Naive thymus-derived CD4-positive, alpha-beta T cell (primary cell): ENCODE results near the gene ALDH2. TPM values are rescaled to one million over a fixed set of nuclear protein-coding genes. Genes with fewer than 3 reads are reported as not detected.
A peak's percentile ranks its signal among the peaks of the same experiment; 100 is the strongest.

ENCODE experiments used
- ATAC-seq: fragments of 150-1000 bp; cut with Tn5 transposase; 2 replicates; pipeline ENCODE4 v1.10.0; 2021; ENCODE audit warnings: mild to moderate bottlenecking, moderate library complexity
- CTCF ChIA-PET: fragments of 350-600 bp; sonication (Branson Sonifier 250); formaldehyde crosslinking; loops from one replicate; lab custom pipeline; 2021; ENCODE audit warnings: antibody characterized with exemption; lab: Charles Lee
- POLR2A ChIA-PET: fragments of 350-600 bp; sonication (Branson Sonifier 250); formaldehyde crosslinking; loops from one replicate; lab custom pipeline; 2021; ENCODE audit warnings: antibody characterized with exemption, inconsistent platforms; lab: Charles Lee
- DNase-seq, 9 donors: peaks; one replicate each; pipeline versions ENCODE4 v3.0.0 to v3.0.0-alpha.2; 2020 to 2022; ENCODE audit warnings: mixed read lengths in 1 of 9
- H3K27ac ChIP-seq: one replicate; pipeline ENCODE4 v1.7.0; 2013; ENCODE audit warnings: mild to moderate bottlenecking, low read depth, low read length, moderate library complexity
- H3K27me3 ChIP-seq, 2 donors: one replicate each; pipeline ENCODE4 v1.7.0; 2013; ENCODE audit warnings: low read length in 2 of 2, mild to moderate bottlenecking in 2 of 2, moderate library complexity in 2 of 2; ENCODE audit not compliant: control insufficient read depth in 2 of 2, insufficient read depth in 2 of 2
- H3K36me3 ChIP-seq, 3 experiments: 1 replicate in 2 of 3; 2 replicates in 1 of 3; pipeline ENCODE4 v1.7.0; 2013; ENCODE audit warnings: low read length in 3 of 3, mild to moderate bottlenecking in 3 of 3, moderate library complexity in 1 of 3; ENCODE audit not compliant: insufficient read depth in 3 of 3, control insufficient read depth in 2 of 3
- H3K4me1 ChIP-seq, 2 donors: one replicate each; pipeline ENCODE4 v1.7.0; 2013; ENCODE audit warnings: low read length in 2 of 2, mild to moderate bottlenecking in 2 of 2, moderate library complexity in 1 of 2; ENCODE audit not compliant: control insufficient read depth in 2 of 2, insufficient read depth in 2 of 2
- H3K4me3 ChIP-seq: 2 replicates; pipeline ENCODE4 v1.7.0; 2013; ENCODE audit warnings: mild to moderate bottlenecking, low read length
- H3K9me3 ChIP-seq, 3 experiments: 1 replicate in 2 of 3; 2 replicates in 1 of 3; pipeline ENCODE4 v1.7.0; 2013; ENCODE audit warnings: low read length in 3 of 3; ENCODE audit not compliant: control insufficient read depth in 2 of 3
- H3K27ac Mint-ChIP-seq, 9 donors: one replicate each; pipeline ENCODE4 v1.8.0; 2020 to 2022; ENCODE audit warnings: mixed read lengths in 9 of 9, mild to moderate bottlenecking in 8 of 9, moderate library complexity in 5 of 9, inconsistent platforms in 2 of 9
- H3K27me3 Mint-ChIP-seq, 5 donors: one replicate each; pipeline ENCODE4 v1.8.0; 2021 to 2022; ENCODE audit warnings: mixed read lengths in 5 of 5, mild to moderate bottlenecking in 1 of 5
- H3K36me3 Mint-ChIP-seq, 5 donors: one replicate each; pipeline ENCODE4 v1.8.0; 2020 to 2022; ENCODE audit warnings: mixed read lengths in 5 of 5, mild to moderate bottlenecking in 3 of 5, inconsistent platforms in 1 of 5
- H3K4me1 Mint-ChIP-seq, 7 donors: one replicate each; pipeline ENCODE4 v1.8.0; 2020 to 2022; ENCODE audit warnings: mixed read lengths in 7 of 7, mild to moderate bottlenecking in 3 of 7, inconsistent platforms in 1 of 7
- H3K4me3 Mint-ChIP-seq, 10 donors: one replicate each; pipeline ENCODE4 v1.8.0; 2020 to 2022; ENCODE audit warnings: mild to moderate bottlenecking in 10 of 10, mixed read lengths in 10 of 10, moderate library complexity in 6 of 10, inconsistent platforms in 2 of 10
- H3K9me3 Mint-ChIP-seq, 11 donors: one replicate each; pipeline ENCODE4 v1.8.0; 2020 to 2022; ENCODE audit warnings: mixed read lengths in 11 of 11, mild to moderate bottlenecking in 4 of 11, inconsistent platforms in 1 of 11, moderate library complexity in 1 of 11
- intact Hi-C, 2 donors: fragments of 100-400 bp; cut with micrococcal nuclease; formaldehyde crosslinking; loops; one replicate each; pipeline ENCODE4 v1.15.1; 2023
- polyA plus RNA-seq, 2 donors: library from polyadenylated mRNA; unstranded; fragments of 300-500 nt; fragmentation: Illumina TruSeq; gene quantifications; one replicate each; pipeline ENCODE4 v1.2.3, GENCODE V29; 2021
- total RNA-seq, 6 experiments: library from RNA in 5 of 6; stranded (reverse) in 5 of 6; gene quantifications; 1 replicate in 5 of 6; 2 replicates in 1 of 6; pipeline ENCODE4 v1.2.3 and lab custom pipeline; 2021 to 2026

The ALDH2 gene
- total and polyA plus RNA-seq, 7 experiments from 2014 or later: 0.46 to 69.3 (median 3.3) TPM

DNA sequence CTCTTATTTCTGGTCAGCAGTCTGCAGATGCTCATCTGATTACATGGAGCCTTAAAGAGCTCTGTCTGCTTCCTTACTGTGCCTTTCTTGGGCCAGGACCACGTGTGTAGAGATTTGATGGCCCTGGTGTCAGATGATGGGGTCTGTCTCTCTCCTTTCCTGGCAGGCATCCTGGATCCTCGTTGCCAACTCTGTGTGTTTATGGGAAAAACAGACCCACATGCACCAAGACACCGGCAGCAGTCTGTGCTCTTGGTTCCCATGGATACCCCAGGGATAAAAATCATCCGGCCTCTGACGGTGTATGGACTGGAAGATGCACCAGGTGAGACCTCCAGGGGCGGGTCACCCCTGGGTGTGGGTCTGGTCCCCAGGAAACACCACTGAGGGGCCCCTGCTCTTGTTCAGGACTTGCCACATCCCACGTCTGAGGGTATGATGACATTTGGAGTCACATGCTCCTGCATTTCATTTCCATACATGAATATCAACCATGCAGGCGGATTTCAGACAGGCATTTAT is 18.5 kb upstream of the ALDH2 start:
- peaks cover 0 to 65% (median 9%) of the 10 kb centered on the region in 3 experiments for H3K36me3 ChIP-seq
- no peaks in the 10 kb centered on the region for H3K4me1 Mint-ChIP-seq

DNA sequence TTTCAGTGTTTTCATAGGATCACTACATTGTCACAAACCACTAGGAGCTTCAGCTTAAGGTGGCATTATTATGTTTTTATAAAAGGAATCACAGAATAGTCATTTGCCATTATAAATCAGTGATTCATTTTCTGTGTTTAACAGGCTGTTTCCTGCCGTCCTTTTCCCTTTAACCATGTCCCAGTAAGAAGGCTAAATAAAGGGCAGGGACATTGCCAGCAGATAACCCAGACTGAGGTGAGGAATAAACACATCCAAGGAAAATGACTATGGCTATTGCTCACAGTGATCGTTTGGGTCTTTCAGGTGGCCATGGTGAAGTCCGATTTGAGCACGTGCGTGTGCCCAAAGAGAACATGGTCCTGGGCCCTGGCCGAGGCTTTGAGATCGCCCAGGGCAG is 17.9 kb upstream of the ALDH2 start:
- Mint-ChIP-seq H3K9me3 (no peaks in the 10 kb centered on the region), H3K4me3 (no peak overlapping the region), H3K27ac (no peak overlapping the region), H3K27me3 (no peaks in the 10 kb centered on the region), H3K36me3 (peaks cover 8 to 42% (median 17%) of the 10 kb centered on the region in 5 donors), H3K4me1 (no peaks in the 10 kb centered on the region)
- ATAC-seq (no peak), DNase-seq (no peak)
- Histone ChIP-seq H3K4me1 (no peaks in the 10 kb centered on the region), H3K4me3 (no peak overlapping the region), H3K27ac (no peak overlapping the region), H3K9me3 (no peaks in the 10 kb centered on the region), H3K27me3 (no peaks in the 10 kb centered on the region), H3K36me3 (peaks cover 0 to 71% (median 9%) of the 10 kb centered on the region in 3 experiments)
- CTCF ChIA-PET: no interaction called here
- intact Hi-C loops: no loop called here
- POLR2A ChIA-PET: no interaction called here

More for the DNA sequence above, 18.5 kb upstream of the ALDH2 start:
- Histone ChIP-seq H3K4me3 (no peak overlapping the region), H3K27me3 (no peaks in the 10 kb centered on the region), H3K4me1 (no peaks in the 10 kb centered on the region), H3K9me3 (no peaks in the 10 kb centered on the region), H3K27ac (no peak overlapping the region)
- intact Hi-C loops: no loop called here
- CTCF ChIA-PET: no interaction called here
- no peaks in the 10 kb centered on the region for H3K9me3 Mint-ChIP-seq
- POLR2A ChIA-PET: no interaction called here
- H3K27me3 Mint-ChIP-seq: no peaks in the 10 kb centered on the region
- no peak overlapping the region for H3K4me3 Mint-ChIP-seq
- H3K27ac Mint-ChIP-seq: no peak overlapping the region
- peaks cover 8 to 42% (median 19%) of the 10 kb centered on the region in 5 donors for H3K36me3 Mint-ChIP-seq
- DNase-seq (no peak), ATAC-seq (no peak)

- H3K9me3 ChIP-seq: no peaks in the 10 kb centered on the region
- CTCF ChIA-PET: no interaction called here
- H3K4me1 ChIP-seq: no peaks in the 10 kb centered on the region
- no peak overlapping the region for H3K4me3 Mint-ChIP-seq
- no peak overlapping the region for H3K27ac ChIP-seq
- H3K27me3 ChIP-seq: no peaks in the 10 kb centered on the region
- no peak overlapping the region for H3K27ac Mint-ChIP-seq
- ATAC-seq (no peak), DNase-seq (no peak)
- H3K9me3 Mint-ChIP-seq: no peaks in the 10 kb centered on the region
- peaks cover 8 to 38% (median 14%) of the 10 kb centered on the region in 5 donors for H3K36me3 Mint-ChIP-seq
- H3K4me1 Mint-ChIP-seq: no peaks in the 10 kb centered on the region
- POLR2A ChIA-PET: no interaction called here
- H3K36me3 ChIP-seq: peaks cover 0 to 71% (median 9%) of the 10 kb centered on the region in 3 experiments
- H3K27me3 Mint-ChIP-seq: no peaks in the 10 kb centered on the region
- no peak overlapping the region for H3K4me3 ChIP-seq
- intact Hi-C loops: no loop called here
These were observed 17.3 kb upstream of the ALDH2 start for GRCh38 chr12:111749391-111749790.

DNA sequence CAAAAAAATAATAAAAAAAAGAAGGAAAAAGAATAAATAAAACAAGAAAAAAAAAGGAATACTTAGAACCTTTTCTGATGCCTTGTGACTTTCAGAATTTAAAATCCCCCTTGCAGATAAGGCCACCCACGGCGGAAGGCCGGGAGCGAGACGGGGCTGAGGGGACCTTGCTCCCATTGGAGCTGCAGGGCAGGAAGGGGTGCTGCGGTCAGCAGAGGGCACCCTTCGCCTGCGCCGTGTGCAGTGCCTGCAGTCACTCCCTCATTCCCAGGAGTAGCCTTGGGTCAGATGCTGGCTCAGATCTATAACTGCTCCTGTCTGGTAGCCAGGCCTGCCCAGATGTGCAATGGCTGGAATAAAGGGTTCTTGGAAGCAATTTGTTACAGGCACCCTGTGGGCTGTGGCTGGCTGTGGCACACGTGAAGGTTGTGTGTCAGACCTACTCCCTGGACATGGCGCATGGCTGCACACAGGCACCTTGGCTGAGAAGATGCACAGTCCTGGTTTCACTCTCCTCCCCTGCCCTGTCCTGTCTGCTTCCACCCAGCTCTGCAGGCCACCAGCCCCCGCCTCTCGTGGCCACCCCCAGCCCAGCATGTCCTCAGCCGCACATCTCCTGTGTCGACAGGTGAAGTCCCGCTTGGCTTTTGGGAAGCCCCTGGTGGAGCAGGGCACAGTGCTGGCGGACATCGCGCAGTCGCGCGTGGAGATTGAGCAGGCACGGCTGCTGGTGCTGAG is 13.4 kb upstream of the ALDH2 start:
- Histone ChIP-seq H3K27ac (no peak overlapping the region), H3K27me3 (no peaks in the 10 kb centered on the region), H3K9me3 (no peaks in the 10 kb centered on the region), H3K4me1 (no peaks in the 10 kb centered on the region), H3K4me3 (no peak overlapping the region), H3K36me3 (peaks cover 0 to 56% (median 0%) of the 10 kb centered on the region in 3 experiments)
- Mint-ChIP-seq H3K27me3 (no peaks in the 10 kb centered on the region), H3K27ac (peak overlapping the region in 1 of 9 donors; percentile 44), H3K4me3 (no peak overlapping the region), H3K9me3 (no peaks in the 10 kb centered on the region), H3K36me3 (peaks cover 0 to 30% (median 4%) of the 10 kb centered on the region in 5 donors), H3K4me1 (peaks cover 0 to 12% (median 3%) of the 10 kb centered on the region in 7 donors)
- CTCF ChIA-PET: interaction anchor here (0.6 to 0.7 kb wide), 2 partner anchors 36 to 633 kb away, joined by 3 read pairs; no protein-coding TSS in a partner anchor
- POLR2A ChIA-PET: no interaction called here
- no peak for ATAC-seq
- intact Hi-C loops: loop anchor here (1.0 kb wide), 1 partner anchor 60 kb away; no protein-coding TSS in a partner anchor
- DNase-seq: no peak

GRCh38 chr12:111754671-111755070 is 12.1 kb upstream of the ALDH2 start:
- Mint-ChIP-seq H3K9me3 (no peaks in the 10 kb centered on the region), H3K27ac (no peak overlapping the region), H3K4me3 (no peak overlapping the region), H3K36me3 (peaks cover 0 to 24% (median 4%) of the 10 kb centered on the region in 5 donors), H3K27me3 (peaks cover 0 to 3% (median 0%) of the 10 kb centered on the region in 5 donors), H3K4me1 (peaks cover 0 to 20% (median 4%) of the 10 kb centered on the region in 7 donors)
- Histone ChIP-seq H3K4me3 (no peak overlapping the region), H3K27ac (no peak overlapping the region), H3K36me3 (peaks cover 0 to 44% (median 0%) of the 10 kb centered on the region in 3 experiments), H3K4me1 (no peaks in the 10 kb centered on the region), H3K27me3 (no peaks in the 10 kb centered on the region), H3K9me3 (no peaks in the 10 kb centered on the region)
- intact Hi-C loops: no loop called here
- ChIA-PET POLR2A (no interaction called here), CTCF (interaction anchor here (0.6 kb wide), 1 partner anchor 1484 kb away, joined by 4 read pairs; no protein-coding TSS in a partner anchor)
- ATAC-seq (no peak), DNase-seq (no peak)

DNA sequence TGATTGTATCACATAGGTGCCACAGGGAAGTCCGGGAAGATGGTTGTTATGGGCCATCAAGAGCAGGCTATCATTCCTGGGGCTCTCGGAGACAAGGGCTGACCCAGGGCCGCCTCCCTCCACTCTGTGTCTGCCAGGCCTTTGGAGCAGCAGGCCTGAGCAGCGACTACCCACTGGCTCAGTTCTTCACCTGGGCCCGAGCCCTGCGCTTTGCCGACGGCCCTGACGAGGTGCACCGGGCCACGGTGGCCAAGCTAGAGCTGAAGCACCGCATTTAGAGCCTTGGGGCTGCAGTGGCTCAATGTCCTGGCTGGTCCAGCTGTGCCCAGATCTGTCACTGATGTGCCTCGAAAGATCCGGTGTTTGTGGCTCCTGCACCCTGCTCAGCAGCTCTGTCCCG is 10.5 kb upstream of the ALDH2 start:
- DNase-seq: no peak
- peaks cover 0 to 20% (median 4%) of the 10 kb centered on the region in 7 donors for H3K4me1 Mint-ChIP-seq
- no peak for ATAC-seq
- Histone ChIP-seq H3K9me3 (no peaks in the 10 kb centered on the region), H3K4me1 (no peaks in the 10 kb centered on the region), H3K27ac (no peak overlapping the region), H3K27me3 (no peaks in the 10 kb centered on the region), H3K36me3 (peaks cover 0 to 36% (median 0%) of the 10 kb centered on the region in 3 experiments), H3K4me3 (no peak overlapping the region)
- ChIA-PET POLR2A (no interaction called here), CTCF (no interaction called here)
- intact Hi-C loops: no loop called here
- H3K36me3 Mint-ChIP-seq: peaks cover 0 to 19% (median 4%) of the 10 kb centered on the region in 5 donors
- no peaks in the 10 kb centered on the region for H3K9me3 Mint-ChIP-seq
- peaks cover 0 to 7% (median 0%) of the 10 kb centered on the region in 5 donors for H3K27me3 Mint-ChIP-seq
- no peak overlapping the region for H3K27ac Mint-ChIP-seq
- no peak overlapping the region for H3K4me3 Mint-ChIP-seq
